GM12878 (cell line): ENCODE measurements around the gene WTAP. TPM values are rescaled to one million over a fixed set of nuclear protein-coding genes. Genes with fewer than 3 reads are reported as not detected.
A peak's percentile ranks its signal among the peaks of the same experiment; 100 is the strongest.

Experiments
- ATAC-seq: fragments of 200-7000 bp; cut with Tn5 transposase; 3 replicates; pipeline ENCODE4 v1.9.1; 2020; ENCODE audit warnings: mild to moderate bottlenecking, moderate library complexity
- BruUV-seq: library from RNA; stranded (reverse); fragments of 400-500 nt; replicated peaks from 2 replicates; lab custom pipeline; 2021; lab: Mats Ljungman, UMichigan
- CTCF ChIA-PET: fragments of 300-600 bp; sonication (Branson Sonifier 250); formaldehyde crosslinking; extraction: SDS; loops from one replicate; lab custom pipeline; 2021; ENCODE audit warnings: inconsistent platforms; lab: Yijun Ruan, JAX
- POLR2A ChIA-PET: fragments of 350-600 bp; formaldehyde crosslinking; extraction: SDS; loops from one replicate; lab custom pipeline; 2021; ENCODE audit warnings: inconsistent platforms; lab: Charles Lee
- RAD21 ChIA-PET: fragments of 300-600 bp; sonication (Branson Sonifier 250); formaldehyde crosslinking; loops from one replicate; lab custom pipeline; 2023; ENCODE audit warnings: antibody characterized with exemption; ENCODE audit not compliant: unreplicated experiment; lab: Charles Lee
- SMC1A ChIA-PET: fragments of 300-600 bp; sonication (Branson Sonifier 250); formaldehyde crosslinking; loops from one replicate; lab custom pipeline; 2023; ENCODE audit not compliant: unreplicated experiment, uncharacterized antibody; lab: Charles Lee
- DNase-seq: peaks from one replicate; pipeline ENCODE4 v3.0.0-alpha.2; 2011; ENCODE audit warnings: low read depth, low spot score
- FAIRE-seq: peaks from 3 replicates; lab custom pipeline; 2011; peaks lifted over from hg19 to GRCh38; lab: Jason Lieb, UNC
- H2AFZ ChIP-seq: 2 replicates; pipeline ENCODE4 v1.6.0; 2011; ENCODE audit warnings: low read depth, low read length, control low read depth; ENCODE audit not compliant: control insufficient read depth
- H3K27ac ChIP-seq: 2 replicates; pipeline ENCODE4 v1.5.1; 2011; ENCODE audit warnings: control low read depth; ENCODE audit not compliant: control insufficient read depth, insufficient read depth
- H3K27me3 ChIP-seq, 2 experiments: replicated peaks in 1 of 2; 2 replicates each; pipeline versions ENCODE4 v1.6.0 to v1.6.1; 2011; ENCODE audit warnings: low read length in 1 of 2; ENCODE audit not compliant: control insufficient read depth in 2 of 2, insufficient read depth in 2 of 2
- H3K36me3 ChIP-seq, 2 experiments: 2 replicates each; pipeline ENCODE4 v1.5.1; 2011; ENCODE audit warnings: low read length in 1 of 2; ENCODE audit not compliant: control insufficient read depth in 2 of 2, insufficient read depth in 2 of 2
- H3K4me1 ChIP-seq: 2 replicates; pipeline ENCODE4 v1.6.1; 2011; ENCODE audit warnings: mild to moderate bottlenecking, low read length, moderate library complexity, mixed read lengths; ENCODE audit not compliant: control insufficient read depth, insufficient read depth
- H3K4me2 ChIP-seq: 2 replicates; pipeline ENCODE4 v1.6.0; 2011; ENCODE audit warnings: control low read depth; ENCODE audit not compliant: control insufficient read depth, insufficient read depth
- H3K4me3 ChIP-seq: fragments of 200-600 bp; sonication (generic); 2 replicates; pipeline ENCODE4 v1.5.1; 2016
- H3K79me2 ChIP-seq: 2 replicates; pipeline ENCODE4 v1.6.0; 2011; ENCODE audit warnings: low read length; ENCODE audit not compliant: control insufficient read depth, insufficient read depth
- H3K9ac ChIP-seq: 2 replicates; pipeline ENCODE4 v1.8.0; 2011; ENCODE audit warnings: low read length, control low read depth, mixed read lengths; ENCODE audit not compliant: control insufficient read depth, insufficient read depth
- H3K9me3 ChIP-seq: replicated peaks from 3 replicates; pipeline ENCODE4 v1.5.1; 2011; ENCODE audit warnings: mild to moderate bottlenecking, low read length; ENCODE audit not compliant: control insufficient read depth, insufficient read depth
- H4K20me1 ChIP-seq: 2 replicates; pipeline ENCODE4 v1.6.0; 2011; ENCODE audit not compliant: control insufficient read depth, insufficient read depth
- EZH2 ChIP-seq: IDR thresholded peaks from 2 replicates; pipeline ENCODE4 v1.6.1; 2012; ENCODE audit warnings: low read depth, mild to moderate bottlenecking, control low read depth, inconsistent platforms, low read length, borderline replicate concordance; ENCODE audit not compliant: control insufficient read depth
- FOS ChIP-seq: IDR thresholded peaks from 3 replicates; pipeline ENCODE4 v1.6.1; 2011; ENCODE audit warnings: borderline replicate concordance; ENCODE audit not compliant: insufficient read length; ENCODE audit errors: extremely low read depth
- HDAC6 ChIP-seq: fragments of 200-600 bp; sonication (generic); IDR thresholded peaks from one replicate; pipeline ENCODE4 v1.8.0; 2017; ENCODE audit warnings: antibody characterized with exemption; ENCODE audit not compliant: unreplicated experiment
- HDGF ChIP-seq: fragments of 450-650 bp; IDR thresholded peaks from 2 replicates; pipeline ENCODE4 v1.6.1; 2016; ENCODE audit warnings: antibody characterized with exemption
- RAD51 ChIP-seq: fragments of 450-650 bp; IDR thresholded peaks from 2 replicates; pipeline ENCODE4 v1.6.1; 2016; ENCODE audit warnings: moderate library complexity, mild to moderate bottlenecking, inconsistent platforms
- RBBP5 ChIP-seq: fragments of 200-600 bp; sonication (generic); conservative IDR thresholded peaks from 2 replicates; pipeline ENCODE4 v1.6.1; 2016
- SRF ChIP-seq, 2 experiments: IDR thresholded peaks; 2 replicates each; pipeline ENCODE4 v1.6.1; 2011; ENCODE audit warnings: low read depth in 2 of 2, low read length in 2 of 2, mild to moderate bottlenecking in 1 of 2, moderate library complexity in 1 of 2
- TCF3 ChIP-seq: IDR thresholded peaks from 2 replicates; pipeline ENCODE4 v1.6.1; 2012; ENCODE audit warnings: low read depth, mild to moderate bottlenecking, low read length, borderline replicate concordance; ENCODE audit not compliant: insufficient read depth
- ZBED1 ChIP-seq: IDR thresholded peaks from 2 replicates; pipeline ENCODE4 v1.6.1; 2016; ENCODE audit warnings: borderline replicate concordance
- ZZZ3 ChIP-seq: IDR thresholded peaks from 2 replicates; pipeline ENCODE4 v1.6.1; 2011; ENCODE audit warnings: low read depth; ENCODE audit not compliant: control insufficient read depth, insufficient read length
- WGBS: methylation state at CpG from one replicate; pipeline ENCODE4 v1.1.6; 2016; ENCODE audit warnings: low lambda C conversion rate; ENCODE audit not compliant: insufficient replicate concordance, insufficient coverage; ENCODE audit errors: missing lambda C conversion rate; 5-methylcytosine and 5-hydroxymethylcytosine counted together
- in situ Hi-C: fragments of 300-500 bp; cut with MboI; formaldehyde crosslinking; loops from 9 replicates; pipeline ENCODE4 v1.14.3; 2018; ENCODE audit warnings: mixed read lengths
- intact Hi-C: fragments of 100-400 bp; cut with micrococcal nuclease; formaldehyde crosslinking; loops from one replicate; pipeline ENCODE4 v1.14.2; 2022; ENCODE audit not compliant: unreplicated experiment
- polyA plus RNA-seq, 11 experiments: library from polyadenylated mRNA; depleted of rRNA in 4 of 11; unstranded in 6 of 11; stranded (reverse) in 5 of 11; fragments of >200 nt; fragmentation: Nextera tagmentation in 4 of 11; fragmentation: Illumina TruSeq in 1 of 11; extraction: Ambion mirVana in 4 of 11; extraction: Trizol in 1 of 11; gene quantifications; 1 replicate in 1 of 11; 2 replicates in 10 of 11; pipeline versions ENCODE4 v1.2.1 to v1.2.3, GENCODE V29; 2011 to 2016; ENCODE audit warnings: inconsistent platforms in 2 of 11, missing spikeins in 2 of 11, low read depth in 1 of 11
- total RNA-seq, 4 experiments: library from RNA; depleted of rRNA in 3 of 4; stranded (reverse); fragments of >200 nt in 3 of 4; fragmentation: Illumina TruSeq in 1 of 4; extraction: Trizol in 1 of 4; gene quantifications; 2 replicates each; pipeline versions ENCODE4 v1.2.1 to v1.2.3, GENCODE V29; 2013 to 2021
- TF ChIP-seq, protein P1 (sequence below): IDR thresholded peaks from 2 replicates; pipeline ENCODE4 v1.6.1; 2011; ENCODE audit warnings: mild to moderate bottlenecking, low read depth, low read length, moderate library complexity; ENCODE audit not compliant: insufficient replicate concordance
- TF ChIP-seq, protein P2 (sequence below): fragments of 450-650 bp; IDR thresholded peaks from 2 replicates; pipeline ENCODE4 v1.6.1; 2016; ENCODE audit warnings: mild to moderate bottlenecking

Gene WTAP
- total and polyA plus RNA-seq, 10 of the 15 experiments (the other 5 are each of a cell fraction or from before 2014, with no cell fraction given): 38.7 to 132 (median 83.1) TPM

GRCh38 chr6:159790149-159790955, 63.0 kb downstream of the WTAP start, which contains the start of gene MRPL18 (continued):
- TF ChIP-seq, protein P1, sequence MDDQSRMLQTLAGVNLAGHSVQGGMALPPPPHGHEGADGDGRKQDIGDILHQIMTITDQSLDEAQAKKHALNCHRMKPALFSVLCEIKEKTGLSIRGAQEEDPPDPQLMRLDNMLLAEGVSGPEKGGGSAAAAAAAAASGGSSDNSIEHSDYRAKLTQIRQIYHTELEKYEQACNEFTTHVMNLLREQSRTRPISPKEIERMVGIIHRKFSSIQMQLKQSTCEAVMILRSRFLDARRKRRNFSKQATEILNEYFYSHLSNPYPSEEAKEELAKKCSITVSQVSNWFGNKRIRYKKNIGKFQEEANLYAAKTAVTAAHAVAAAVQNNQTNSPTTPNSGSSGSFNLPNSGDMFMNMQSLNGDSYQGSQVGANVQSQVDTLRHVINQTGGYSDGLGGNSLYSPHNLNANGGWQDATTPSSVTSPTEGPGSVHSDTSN: peak; percentile 98
- TF ChIP-seq RAD51: peak; percentile 16; the same call in 1 of the 2 replicates
- no peak for TF ChIP-seq EZH2
- TF ChIP-seq HDAC6: no peak
- no peak for TF ChIP-seq ZBED1
- TF ChIP-seq RBBP5: no peak

DNA sequence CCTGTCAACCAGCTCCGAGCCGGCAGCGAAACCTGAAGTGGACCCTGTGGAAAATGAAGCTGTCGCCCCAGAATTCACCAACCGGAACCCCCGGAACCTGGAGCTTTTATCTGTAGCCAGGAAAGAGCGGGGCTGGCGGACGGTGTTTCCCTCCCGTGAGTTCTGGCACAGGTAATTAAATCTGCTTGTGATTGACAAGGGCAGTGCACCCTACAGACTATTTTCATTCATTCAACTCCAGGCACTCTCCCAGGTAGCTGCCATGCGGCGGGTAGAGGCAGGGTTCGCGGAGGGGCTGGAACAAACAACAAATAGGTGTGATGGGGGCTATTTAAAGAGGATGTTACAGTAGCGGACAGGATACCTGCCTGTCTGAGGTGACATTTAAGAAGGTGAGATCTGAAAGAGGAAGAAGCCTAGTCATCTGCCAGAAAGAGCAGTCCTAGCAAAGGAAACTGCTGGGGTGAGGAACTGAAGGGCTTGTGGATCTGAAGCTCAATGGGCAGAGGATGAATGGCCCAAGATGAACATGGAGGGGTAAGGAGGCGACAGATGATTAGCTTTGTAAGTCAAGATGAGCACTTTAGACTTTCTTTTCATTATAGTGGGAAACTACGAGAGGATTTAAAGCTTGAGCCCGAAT, 63.8 kb downstream of the WTAP start:
- CTCF ChIA-PET: interaction anchor here (0.6 to 4.7 kb wide), 9 partner anchors 16 to 1543 kb away, joined by 3 to 46 read pairs (median 4); partner anchors contain the start of gene SOD2
- in situ Hi-C loops (no loop called here), intact Hi-C loops (no loop called here)
- DNase-seq: no peak
- H3K79me2 ChIP-seq: peaks cover 75% of the 10 kb centered on the region
- no peaks in the 10 kb centered on the region for H3K9me3 ChIP-seq
- RAD21 ChIA-PET: interaction anchor here (0.6 to 5.5 kb wide), 9 partner anchors 18 to 143 kb away, joined by 3 to 52 read pairs (median 4); partner anchors contain the start of genes ACAT2 and WTAP
- H2AFZ ChIP-seq: peak overlapping the region; percentile 89
- ATAC-seq: no peak
- no TSS peak for BruUV-seq
- POLR2A ChIA-PET: interaction anchor here (0.6 to 5.3 kb wide), 14 partner anchors 9 to 192 kb away, joined by 3 to 85 read pairs (median 4); partner anchors contain the start of genes ACAT2 and WTAP
- no peaks in the 10 kb centered on the region for H4K20me1 ChIP-seq
- SMC1A ChIA-PET: interaction anchor here (0.6 to 8.4 kb wide), 16 partner anchors 10 to 191 kb away, joined by 3 to 108 read pairs (median 5); partner anchors contain the start of genes ACAT2 and WTAP
- peaks cover 0 to 3% of the 10 kb centered on the region in 2 experiments; a peak in 3 of 4 replicates for H3K36me3 ChIP-seq
- peak overlapping the region; percentile 92 for H3K9ac ChIP-seq
- peak overlapping the region; percentile 86 for H3K4me3 ChIP-seq
- no peaks in the 10 kb centered on the region; the same call in 1 of the 2 replicates for H3K4me1 ChIP-seq
- 1% methylated on average over 18 of the region's 18 CpGs for WGBS
- peak overlapping the region; percentile 58 for H3K4me2 ChIP-seq
- peak overlapping the region; percentile 87 for H3K27ac ChIP-seq
- no peak for FAIRE-seq
- no peaks in the 10 kb centered on the region for H3K27me3 ChIP-seq
- TF ChIP-seq HDGF (no peak), FOS (no peak), TCF3 (no peak), ZZZ3 (no peak), SRF (IDR thresholded peaks at IDR 0.05; ENCODE audit: low read depth in 2 of 2, low read length in 2 of 2) (no peak)
- TF ChIP-seq, protein P2, sequence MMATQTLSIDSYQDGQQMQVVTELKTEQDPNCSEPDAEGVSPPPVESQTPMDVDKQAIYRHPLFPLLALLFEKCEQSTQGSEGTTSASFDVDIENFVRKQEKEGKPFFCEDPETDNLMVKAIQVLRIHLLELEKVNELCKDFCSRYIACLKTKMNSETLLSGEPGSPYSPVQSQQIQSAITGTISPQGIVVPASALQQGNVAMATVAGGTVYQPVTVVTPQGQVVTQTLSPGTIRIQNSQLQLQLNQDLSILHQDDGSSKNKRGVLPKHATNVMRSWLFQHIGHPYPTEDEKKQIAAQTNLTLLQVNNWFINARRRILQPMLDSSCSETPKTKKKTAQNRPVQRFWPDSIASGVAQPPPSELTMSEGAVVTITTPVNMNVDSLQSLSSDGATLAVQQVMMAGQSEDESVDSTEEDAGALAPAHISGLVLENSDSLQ: peak; percentile 73
